ENCODE measurements around the gene KIF21B.

KIF21B gene

GRCh38 chr1:201050515-201051277, 27.2 kb upstream of the KIF21B start:
- Histone ChIP-seq H3K9me3 (ENCODE audit: insufficient read depth, low read depth, low read length) (no peaks in the 10 kb centered on the region), H3K79me2 (ENCODE audit: insufficient read depth, low read length) (no peaks in the 10 kb centered on the region), H3K9me2 (replicated peaks; ENCODE audit: low read depth, low read length) (no peaks in the 10 kb centered on the region), H2AFZ (ENCODE audit: low read length) (no peak overlapping the region), H3K27me3 (ENCODE audit: insufficient read depth, low read length, poor library complexity, severe bottlenecking) (no peaks in the 10 kb centered on the region), H3K4me1 (ENCODE audit: insufficient read depth, low read length, poor library complexity, severe bottlenecking) (no peaks in the 10 kb centered on the region), H3F3A (ENCODE audit: low read depth) (no peaks in the 10 kb centered on the region), H4K20me1 (ENCODE audit: insufficient read depth, low read length, poor library complexity, severe bottlenecking) (no peaks in the 10 kb centered on the region), H3K36me3 (ENCODE audit: insufficient read depth, low read length) (no peaks in the 10 kb centered on the region), H3K9ac (ENCODE audit: low read depth, low read length, poor library complexity, severe bottlenecking) (no peak overlapping the region), H3K4me3 (ENCODE audit: low read length, poor library complexity, severe bottlenecking) (no peak overlapping the region), H3K4me2 (ENCODE audit: low read depth, low read length, poor library complexity, severe bottlenecking) (no peak overlapping the region)
- TF ChIP-seq CTCF (conservative IDR thresholded peaks at IDR 0.05; ENCODE audit: low read length), result no peak
- TF ChIP-seq EZH2phosphoT487 (IDR thresholded peaks at IDR 0.05; ENCODE audit: borderline replicate concordance), result no peak

- no peak overlapping the region for H3K4me2 ChIP-seq (ENCODE audit: low read depth, low read length, poor library complexity, severe bottlenecking)
- no peaks in the 10 kb centered on the region for H3K79me2 ChIP-seq (ENCODE audit: insufficient read depth, low read length)
- no peaks in the 10 kb centered on the region for H4K20me1 ChIP-seq (ENCODE audit: insufficient read depth, low read length, poor library complexity, severe bottlenecking)
Measured at GRCh38 chr1:201049248-201049831, 25.8 kb upstream of the KIF21B start.

GRCh38 chr1:201048521-201048920, 25.0 kb upstream of the KIF21B start:
- TF ChIP-seq CTCF (conservative IDR thresholded peaks at IDR 0.05; ENCODE audit: low read length), result no peak
- no peak for TF ChIP-seq EZH2phosphoT487 (IDR thresholded peaks at IDR 0.05; ENCODE audit: borderline replicate concordance)
- Histone ChIP-seq H3K9ac (ENCODE audit: low read depth, low read length, poor library complexity, severe bottlenecking) (no peak overlapping the region), H2AFZ (ENCODE audit: low read length) (no peak overlapping the region), H3K4me2 (ENCODE audit: low read depth, low read length, poor library complexity, severe bottlenecking) (no peak overlapping the region), H3F3A (ENCODE audit: low read depth) (no peaks in the 10 kb centered on the region), H3K9me2 (replicated peaks; ENCODE audit: low read depth, low read length) (no peaks in the 10 kb centered on the region), H4K20me1 (ENCODE audit: insufficient read depth, low read length, poor library complexity, severe bottlenecking) (no peaks in the 10 kb centered on the region), H3K9me3 (ENCODE audit: insufficient read depth, low read depth, low read length) (no peaks in the 10 kb centered on the region), H3K27me3 (ENCODE audit: insufficient read depth, low read length, poor library complexity, severe bottlenecking) (no peaks in the 10 kb centered on the region), H3K4me3 (ENCODE audit: low read length, poor library complexity, severe bottlenecking) (no peak overlapping the region), H3K79me2 (ENCODE audit: insufficient read depth, low read length) (no peaks in the 10 kb centered on the region), H3K36me3 (ENCODE audit: insufficient read depth, low read length) (no peaks in the 10 kb centered on the region), H3K4me1 (ENCODE audit: insufficient read depth, low read length, poor library complexity, severe bottlenecking) (no peaks in the 10 kb centered on the region)

More at GRCh38 chr1:201049248-201049831, 25.8 kb upstream of the KIF21B start:
- Histone ChIP-seq H3K4me3 (ENCODE audit: low read length, poor library complexity, severe bottlenecking) (no peak overlapping the region), H3K27me3 (ENCODE audit: insufficient read depth, low read length, poor library complexity, severe bottlenecking) (no peaks in the 10 kb centered on the region), H3K36me3 (ENCODE audit: insufficient read depth, low read length) (no peaks in the 10 kb centered on the region), H3K9ac (ENCODE audit: low read depth, low read length, poor library complexity, severe bottlenecking) (no peak overlapping the region), H3K4me1 (ENCODE audit: insufficient read depth, low read length, poor library complexity, severe bottlenecking) (no peaks in the 10 kb centered on the region), H3K9me2 (replicated peaks; ENCODE audit: low read depth, low read length) (no peaks in the 10 kb centered on the region), H3K9me3 (ENCODE audit: insufficient read depth, low read depth, low read length) (no peaks in the 10 kb centered on the region), H3F3A (ENCODE audit: low read depth) (no peaks in the 10 kb centered on the region), H2AFZ (ENCODE audit: low read length) (no peak overlapping the region)
- no peak for TF ChIP-seq CTCF (conservative IDR thresholded peaks at IDR 0.05; ENCODE audit: low read length)
